ENCODE measurements around the gene SCN1B. TPM values are rescaled to one million over a fixed set of nuclear protein-coding genes. Genes with fewer than 3 reads are reported as not detected.

Gene SCN1B
- total RNA-seq, 4 donors from 2014 or later, result 194 to 469 (median 289) TPM

- intact Hi-C loops (cut with DNase I; ENCODE audit: low total_unique reads), result no loop called here
- no peak overlapping the region for H3K27ac ChIP-seq
- no peak overlapping the region for H3K4me3 ChIP-seq
- in situ Hi-C loops (cut with MboI; ENCODE audit: low sequenced_read_pairs in 4 of 4), result no loop called here
- TF ChIP-seq POLR2A (IDR thresholded peaks at IDR 0.05) (no peak), CTCF (IDR thresholded peaks at IDR 0.05 in 4 of 5, conservative IDR thresholded peaks at IDR 0.05 in 1 of 5) (no peak)
- ATAC-seq, result no peak
- H3K9me3 ChIP-seq, result no peaks in the 10 kb centered on the region
- DNase-seq, result no peak
- H3K4me1 ChIP-seq, result no peaks in the 10 kb centered on the region
- H3K36me3 ChIP-seq, result peaks cover 0 to 85% of the 10 kb centered on the region in 2 donors
- no peaks in the 10 kb centered on the region for H3K27me3 ChIP-seq
These were observed 8.7 kb upstream of the SCN1B start for GRCh38 chr19:35021596-35021995.

GRCh38 chr19:35022460-35022859, 7.8 kb upstream of the SCN1B start:
- intact Hi-C loops (cut with DNase I; ENCODE audit: low total_unique reads) (no loop called here), in situ Hi-C loops (cut with MboI; ENCODE audit: low sequenced_read_pairs in 4 of 4) (no loop called here)
- Histone ChIP-seq H3K4me1 (peaks cover 0 to 2% of the 10 kb centered on the region in 2 donors), H3K4me3 (no peak overlapping the region), H3K36me3 (peaks cover 0 to 86% of the 10 kb centered on the region in 2 donors), H3K27ac (no peak overlapping the region), H3K9me3 (no peaks in the 10 kb centered on the region), H3K27me3 (no peaks in the 10 kb centered on the region)
- DNase-seq (no peak), ATAC-seq (no peak)
- TF ChIP-seq POLR2A (IDR thresholded peaks at IDR 0.05), result no peak
- TF ChIP-seq CTCF (IDR thresholded peaks at IDR 0.05 in 4 of 5, conservative IDR thresholded peaks at IDR 0.05 in 1 of 5), result no peak

- H3K4me1 ChIP-seq, result peaks cover 9 to 12% of the 10 kb centered on the region in 2 donors
- no peak for ATAC-seq
These were observed 6.8 kb upstream of the SCN1B start for GRCh38 chr19:35023428-35023827.

GRCh38 chr19:35024095-35024494, 6.2 kb upstream of the SCN1B start:
- no peak for TF ChIP-seq CTCF (IDR thresholded peaks at IDR 0.05 in 4 of 5, conservative IDR thresholded peaks at IDR 0.05 in 1 of 5)
- TF ChIP-seq POLR2A (IDR thresholded peaks at IDR 0.05), result no peak
- in situ Hi-C loops (cut with MboI; ENCODE audit: low sequenced_read_pairs in 4 of 4), result no loop called here
- DNase-seq (no peak), ATAC-seq (no peak)
- peaks cover 15 to 19% of the 10 kb centered on the region in 2 donors for H3K4me1 ChIP-seq
- H3K9me3 ChIP-seq, result no peaks in the 10 kb centered on the region
- H3K27ac ChIP-seq, result peak overlapping the region in 2 of 4 donors; percentile 18 to 28
- no peak overlapping the region for H3K4me3 ChIP-seq
- H3K36me3 ChIP-seq, result peaks cover 0 to 73% of the 10 kb centered on the region in 2 donors
- intact Hi-C loops (cut with DNase I; ENCODE audit: low total_unique reads), result no loop called here
- H3K27me3 ChIP-seq, result no peaks in the 10 kb centered on the region

More at GRCh38 chr19:35023428-35023827, 6.8 kb upstream of the SCN1B start:
- no peak for TF ChIP-seq POLR2A (IDR thresholded peaks at IDR 0.05)
- intact Hi-C loops (cut with DNase I; ENCODE audit: low total_unique reads) (no loop called here), in situ Hi-C loops (cut with MboI; ENCODE audit: low sequenced_read_pairs in 4 of 4) (no loop called here)
- Histone ChIP-seq H3K4me3 (no peak overlapping the region), H3K9me3 (no peaks in the 10 kb centered on the region), H3K27ac (peak overlapping the region in 1 of 4 donors; percentile 18), H3K36me3 (peaks cover 0 to 80% of the 10 kb centered on the region in 2 donors), H3K27me3 (no peaks in the 10 kb centered on the region)
- DNase-seq, result no peak

GRCh38 chr19:35025969-35026368, 4.3 kb upstream of the SCN1B start:
- Histone ChIP-seq H3K36me3 (peaks cover 0 to 55% of the 10 kb centered on the region in 2 donors), H3K9me3 (no peaks in the 10 kb centered on the region), H3K27ac (peak overlapping the region in 1 of 4 donors; percentile 18), H3K27me3 (no peaks in the 10 kb centered on the region), H3K4me1 (peaks cover 23 to 27% of the 10 kb centered on the region in 2 donors), H3K4me3 (no peak overlapping the region)
- intact Hi-C loops (cut with DNase I; ENCODE audit: low total_unique reads) (no loop called here), in situ Hi-C loops (cut with MboI; ENCODE audit: low sequenced_read_pairs in 4 of 4) (no loop called here)
- DNase-seq (no peak), ATAC-seq (no peak)
- TF ChIP-seq CTCF (IDR thresholded peaks at IDR 0.05 in 4 of 5, conservative IDR thresholded peaks at IDR 0.05 in 1 of 5) (no peak), POLR2A (IDR thresholded peaks at IDR 0.05) (no peak)
